Suprapubic skin (tissue), 4 donors: Measurements from ENCODE around the gene PTPRZ1.

Source experiments
- EP300 ChIP-seq: sonication (generic); formaldehyde crosslinking; IDR thresholded peaks from one replicate; pipeline ENCODE4 v1.6.1; 2017; ENCODE audit warnings: antibody characterized with exemption
- POLR2AphosphoS5 ChIP-seq, 3 donors: sonication (generic); formaldehyde crosslinking; IDR thresholded peaks; one replicate each; pipeline ENCODE4 v1.6.1; 2017; ENCODE audit warnings: antibody characterized with exemption in 3 of 3
- TF ChIP-seq, protein P1 (sequence below), 2 donors: fragments of 200-600 bp in 1 of 2; fragments of 450-650 bp in 1 of 2; sonication (generic) in 1 of 2; IDR thresholded peaks; one replicate each; pipeline ENCODE4 v1.5.1; 2016 to 2019; ENCODE audit warnings: antibody characterized with exemption in 2 of 2, mild to moderate bottlenecking in 1 of 2, moderate library complexity in 1 of 2

DNA sequence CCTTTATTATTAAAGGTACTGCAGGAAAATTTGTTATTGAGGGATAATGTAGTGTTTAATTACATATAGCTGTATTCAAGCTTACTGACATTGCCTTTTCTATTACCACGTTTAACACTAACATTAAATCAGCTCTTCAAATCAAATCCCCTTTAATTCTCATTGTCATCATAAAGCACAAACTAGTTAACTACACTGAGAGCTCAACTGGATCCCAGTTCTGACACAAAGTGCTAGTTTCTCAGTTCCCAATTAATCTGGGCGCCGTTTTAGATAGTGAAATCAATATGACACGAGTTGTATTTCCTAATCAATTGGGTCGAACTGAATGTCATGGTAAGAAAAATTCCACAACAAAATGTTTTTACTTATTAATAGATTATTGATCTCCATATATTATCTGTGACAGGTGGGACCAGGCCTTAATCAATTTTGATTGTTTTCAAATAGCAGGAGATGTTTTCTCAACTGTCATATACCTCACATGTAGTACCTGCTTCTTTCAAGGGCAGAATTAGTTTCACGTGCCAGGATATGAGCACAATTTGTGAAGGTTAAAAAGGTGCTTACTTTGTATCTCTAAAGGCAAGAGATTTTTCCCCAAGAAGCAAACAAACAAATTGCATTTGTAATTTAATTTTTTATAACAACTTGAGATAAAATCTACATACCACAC, 200.1 kb downstream of the PTPRZ1 start:
- TF ChIP-seq POLR2AphosphoS5 (IDR thresholded peaks at IDR 0.05), result no peak
- TF ChIP-seq, protein P1, sequence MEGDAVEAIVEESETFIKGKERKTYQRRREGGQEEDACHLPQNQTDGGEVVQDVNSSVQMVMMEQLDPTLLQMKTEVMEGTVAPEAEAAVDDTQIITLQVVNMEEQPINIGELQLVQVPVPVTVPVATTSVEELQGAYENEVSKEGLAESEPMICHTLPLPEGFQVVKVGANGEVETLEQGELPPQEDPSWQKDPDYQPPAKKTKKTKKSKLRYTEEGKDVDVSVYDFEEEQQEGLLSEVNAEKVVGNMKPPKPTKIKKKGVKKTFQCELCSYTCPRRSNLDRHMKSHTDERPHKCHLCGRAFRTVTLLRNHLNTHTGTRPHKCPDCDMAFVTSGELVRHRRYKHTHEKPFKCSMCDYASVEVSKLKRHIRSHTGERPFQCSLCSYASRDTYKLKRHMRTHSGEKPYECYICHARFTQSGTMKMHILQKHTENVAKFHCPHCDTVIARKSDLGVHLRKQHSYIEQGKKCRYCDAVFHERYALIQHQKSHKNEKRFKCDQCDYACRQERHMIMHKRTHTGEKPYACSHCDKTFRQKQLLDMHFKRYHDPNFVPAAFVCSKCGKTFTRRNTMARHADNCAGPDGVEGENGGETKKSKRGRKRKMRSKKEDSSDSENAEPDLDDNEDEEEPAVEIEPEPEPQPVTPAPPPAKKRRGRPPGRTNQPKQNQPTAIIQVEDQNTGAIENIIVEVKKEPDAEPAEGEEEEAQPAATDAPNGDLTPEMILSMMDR (IDR thresholded peaks at IDR 0.05), result no peak
- no peak for TF ChIP-seq EP300
